ENCODE data around the gene ALAS2.

DNA sequence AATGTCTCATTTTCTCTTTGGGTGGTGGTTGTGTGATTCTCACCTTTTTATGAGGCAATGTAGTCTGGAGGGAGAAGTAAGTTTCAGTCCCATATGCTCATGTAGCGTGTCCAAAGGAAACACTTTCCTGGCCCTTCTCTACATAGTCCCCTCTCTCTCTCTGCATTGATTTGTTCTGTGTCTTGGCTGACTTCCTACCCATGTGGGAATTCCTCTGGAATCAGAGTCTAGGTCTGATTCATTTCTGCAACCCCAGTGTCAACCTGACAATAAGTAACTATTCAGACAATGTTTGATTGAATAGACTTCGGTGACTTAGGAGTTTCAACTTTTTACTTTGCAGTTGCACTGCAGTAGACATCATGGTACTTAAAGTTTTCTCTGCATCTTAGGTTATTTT, 2.7 kb upstream of the ALAS2 start:
- no peak for TF ChIP-seq EP300 (IDR thresholded peaks at IDR 0.05)
- TF ChIP-seq POLR2A (IDR thresholded peaks at IDR 0.05): no peak
- TF ChIP-seq, protein P1, sequence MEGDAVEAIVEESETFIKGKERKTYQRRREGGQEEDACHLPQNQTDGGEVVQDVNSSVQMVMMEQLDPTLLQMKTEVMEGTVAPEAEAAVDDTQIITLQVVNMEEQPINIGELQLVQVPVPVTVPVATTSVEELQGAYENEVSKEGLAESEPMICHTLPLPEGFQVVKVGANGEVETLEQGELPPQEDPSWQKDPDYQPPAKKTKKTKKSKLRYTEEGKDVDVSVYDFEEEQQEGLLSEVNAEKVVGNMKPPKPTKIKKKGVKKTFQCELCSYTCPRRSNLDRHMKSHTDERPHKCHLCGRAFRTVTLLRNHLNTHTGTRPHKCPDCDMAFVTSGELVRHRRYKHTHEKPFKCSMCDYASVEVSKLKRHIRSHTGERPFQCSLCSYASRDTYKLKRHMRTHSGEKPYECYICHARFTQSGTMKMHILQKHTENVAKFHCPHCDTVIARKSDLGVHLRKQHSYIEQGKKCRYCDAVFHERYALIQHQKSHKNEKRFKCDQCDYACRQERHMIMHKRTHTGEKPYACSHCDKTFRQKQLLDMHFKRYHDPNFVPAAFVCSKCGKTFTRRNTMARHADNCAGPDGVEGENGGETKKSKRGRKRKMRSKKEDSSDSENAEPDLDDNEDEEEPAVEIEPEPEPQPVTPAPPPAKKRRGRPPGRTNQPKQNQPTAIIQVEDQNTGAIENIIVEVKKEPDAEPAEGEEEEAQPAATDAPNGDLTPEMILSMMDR (IDR thresholded peaks at IDR 0.05): no peak
- TF ChIP-seq POLR2AphosphoS5 (IDR thresholded peaks at IDR 0.05): no peak

Measured in stomach (tissue), 4 donors.